Ishikawa (cell line): ENCODE results near the gene DNER.

ENCODE experiments used
- CEBPB ChIP-seq: IDR thresholded peaks from 2 replicates; pipeline ENCODE4 v1.6.1; 2012
- CREB1 ChIP-seq: IDR thresholded peaks from 2 replicates; pipeline ENCODE4 v1.6.1; 2012; ENCODE audit warnings: low read depth
- EGR1 ChIP-seq: IDR thresholded peaks from 2 replicates; pipeline ENCODE4 v1.6.1; 2012
- EP300 ChIP-seq: IDR thresholded peaks from 2 replicates; pipeline ENCODE4 v1.6.1; 2012; ENCODE audit warnings: borderline replicate concordance
- FOXM1 ChIP-seq: IDR thresholded peaks from 2 replicates; pipeline ENCODE4 v1.6.1; 2012; ENCODE audit warnings: low read depth, borderline replicate concordance
- MAX ChIP-seq: IDR thresholded peaks from 2 replicates; pipeline ENCODE4 v1.6.1; 2012
- NFIC ChIP-seq: IDR thresholded peaks from 2 replicates; pipeline ENCODE4 v1.6.1; 2012
- RAD21 ChIP-seq: IDR thresholded peaks from 2 replicates; pipeline ENCODE4 v1.6.1; 2012; ENCODE audit warnings: low read depth
- REST ChIP-seq: IDR thresholded peaks from 2 replicates; pipeline ENCODE4 v1.6.1; 2012; ENCODE audit warnings: low read depth, mild to moderate bottlenecking
- TAF1 ChIP-seq: IDR thresholded peaks from 2 replicates; pipeline ENCODE4 v1.6.1; 2012; ENCODE audit warnings: low read depth, mild to moderate bottlenecking
- TCF12 ChIP-seq: IDR thresholded peaks from 2 replicates; pipeline ENCODE4 v1.6.1; 2012; ENCODE audit warnings: low read depth
- TEAD4 ChIP-seq: IDR thresholded peaks from 2 replicates; pipeline ENCODE4 v1.6.1; 2012
- USF1 ChIP-seq: IDR thresholded peaks from 2 replicates; pipeline ENCODE4 v1.6.1; 2012
- YY1 ChIP-seq: IDR thresholded peaks from 2 replicates; pipeline ENCODE4 v1.6.1; 2012; ENCODE audit warnings: low read depth
- ZBTB7A ChIP-seq: IDR thresholded peaks from 2 replicates; pipeline ENCODE4 v1.6.1; 2012; ENCODE audit warnings: low read depth

The DNER gene

GRCh38 chr2:229454934-229455631, 259.3 kb downstream of the DNER start:
- TF ChIP-seq MAX (no peak), USF1 (no peak), CREB1 (no peak), ZBTB7A (no peak), FOXM1 (no peak)

- TF ChIP-seq FOXM1 (no peak), MAX (no peak), CEBPB (no peak), EGR1 (no peak), EP300 (no peak), RAD21 (no peak), CREB1 (no peak), REST (no peak)
Observed at GRCh38 chr2:229453230-229453629, 261.1 kb downstream of the DNER start.

- no peak for TF ChIP-seq ZBTB7A
- TF ChIP-seq USF1, result no peak
- no peak for TF ChIP-seq TEAD4
- TF ChIP-seq TAF1, result no peak
- TF ChIP-seq CEBPB, result no peak
- no peak for TF ChIP-seq TCF12
- TF ChIP-seq REST, result no peak
- no peak for TF ChIP-seq CREB1
- no peak for TF ChIP-seq YY1
- TF ChIP-seq NFIC, result no peak
- no peak for TF ChIP-seq EP300
- no peak for TF ChIP-seq FOXM1
- TF ChIP-seq EGR1, result no peak
- no peak for TF ChIP-seq RAD21
- no peak for TF ChIP-seq MAX
Observed at GRCh38 chr2:229451852-229452251, 262.5 kb downstream of the DNER start.

- TF ChIP-seq TCF12 (no peak), FOXM1 (no peak), MAX (no peak), EP300 (no peak), TEAD4 (no peak), TAF1 (no peak), RAD21 (no peak), CEBPB (no peak), ZBTB7A (no peak), REST (no peak), NFIC (no peak), CREB1 (no peak), USF1 (no peak), YY1 (no peak), EGR1 (no peak)
Observed at GRCh38 chr2:229447227-229447626, 267.1 kb downstream of the DNER start.
